KOPT-K1 (cell line): Measurements from ENCODE around the gene SHMT1.
"Not testable (repeated sequence)": the region's sequence is repeated elsewhere in the genome, so short reads cannot be mapped to it uniquely, and the experiment has no call there.

ENCODE experiments used
- H3K27ac ChIP-seq: fragments of 200-600 bp; sonication (generic); 2 replicates; pipeline ENCODE4 v1.5.1; 2016; ENCODE audit warnings: antibody characterized with exemption, mild to moderate bottlenecking, low read depth, low read length; ENCODE audit not compliant: poor library complexity, severe bottlenecking
- H3K36me3 ChIP-seq: fragments of 200-600 bp; sonication (generic); 2 replicates; pipeline ENCODE4 v1.5.1; 2017; ENCODE audit warnings: antibody characterized with exemption, mild to moderate bottlenecking, low read length, moderate library complexity; ENCODE audit not compliant: insufficient read depth
- H3K9me3 ChIP-seq: fragments of 200-600 bp; sonication (generic); 2 replicates; pipeline ENCODE4 v1.5.1; 2017; ENCODE audit warnings: antibody characterized with exemption, low read length, mild to moderate bottlenecking; ENCODE audit not compliant: insufficient read depth, poor library complexity, severe bottlenecking

Gene SHMT1

GRCh38 chr17:18381953-18382245 lies 18.5 kb upstream of the SHMT1 start:
- no peaks in the 10 kb centered on the region for H3K9me3 ChIP-seq

GRCh38 chr17:18381158-18381952 lies 18.0 kb upstream of the SHMT1 start:
- Histone ChIP-seq H3K9me3 (no peaks in the 10 kb centered on the region), H3K27ac (no peak overlapping the region), H3K36me3 (no peaks in the 10 kb centered on the region)

More at GRCh38 chr17:18381953-18382245, 18.5 kb upstream of the SHMT1 start:
- Histone ChIP-seq H3K36me3 (no peaks in the 10 kb centered on the region), H3K27ac (no peak overlapping the region)

GRCh38 chr17:18380471-18381157 lies 17.3 kb upstream of the SHMT1 start:
- no peaks in the 10 kb centered on the region for H3K9me3 ChIP-seq
- H3K27ac ChIP-seq = no peak overlapping the region
- no peaks in the 10 kb centered on the region for H3K36me3 ChIP-seq

GRCh38 chr17:18379246-18380146 lies 16.1 kb upstream of the SHMT1 start:
- peaks cover 6% of the 10 kb centered on the region for H3K9me3 ChIP-seq
- no peaks in the 10 kb centered on the region for H3K36me3 ChIP-seq
- H3K27ac ChIP-seq = no peak overlapping the region

DNA sequence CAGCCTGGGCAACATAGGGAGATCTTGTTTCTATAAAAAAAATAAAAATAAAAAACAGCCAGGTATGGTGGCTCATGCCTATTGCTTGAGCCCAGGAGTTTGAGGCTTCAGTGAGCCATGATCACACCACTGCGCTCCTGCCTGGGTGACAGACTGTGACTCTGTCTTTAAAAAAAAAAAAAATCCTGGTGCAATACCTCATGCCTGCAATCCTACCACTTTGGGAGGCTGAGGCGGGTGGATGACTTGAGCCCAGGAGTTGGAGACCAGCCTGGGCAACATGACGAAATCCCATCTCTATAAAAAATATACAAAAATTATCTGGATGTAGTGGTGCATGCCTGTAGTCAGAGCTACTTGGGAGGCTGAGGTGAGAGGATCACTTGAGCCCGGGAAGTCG lies 15.3 kb upstream of the SHMT1 start:
- H3K9me3 ChIP-seq, H3K27ac ChIP-seq, H3K36me3 ChIP-seq: not testable (repeated sequence)

- Histone ChIP-seq H3K9me3 (peaks cover 6% of the 10 kb centered on the region), H3K27ac (no peak overlapping the region), H3K36me3 (no peaks in the 10 kb centered on the region)
Measured at GRCh38 chr17:18378205-18378505, 14.8 kb upstream of the SHMT1 start.

- no peak within 1 kb of the TSS for H3K27ac ChIP-seq
- peaks cover 6% of the 10 kb centered on the region for H3K9me3 ChIP-seq
- H3K36me3 ChIP-seq = no peaks in the 10 kb centered on the region
Measured at GRCh38 chr17:18377437-18378204, 14.3 kb upstream of the SHMT1 start, which contains the start of gene EVPLL. TSS of gene EVPLL (plus strand) at chr17:18377778. CDS start at chr17:18380938, 3,160 bp downstream.

- H3K27ac ChIP-seq = no peak overlapping the region
- peaks cover 6% of the 10 kb centered on the region for H3K9me3 ChIP-seq
- H3K36me3 ChIP-seq = no peaks in the 10 kb centered on the region
Measured at GRCh38 chr17:18374216-18374615, 10.9 kb upstream of the SHMT1 start.

DNA sequence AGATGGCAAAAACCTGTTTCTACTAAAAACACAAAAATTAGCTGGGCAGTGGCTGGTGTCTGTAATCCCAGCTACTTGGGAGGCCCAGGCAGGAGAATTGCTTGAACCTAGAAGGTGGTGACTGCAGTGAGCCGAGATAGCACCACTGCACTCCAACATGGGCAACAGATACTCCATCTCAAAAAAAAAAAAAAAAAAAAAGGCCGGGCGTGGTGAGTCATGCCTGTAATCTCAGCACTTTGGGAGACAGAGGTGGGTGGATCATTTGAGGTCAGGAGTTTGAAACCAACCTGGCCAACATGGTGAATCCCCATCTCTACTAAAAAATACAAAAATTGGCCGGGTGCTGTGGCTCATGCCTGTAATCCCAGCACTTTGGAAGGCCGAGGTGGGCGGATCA lies 9.8 kb upstream of the SHMT1 start:
- not testable (repeated sequence) for H3K36me3 ChIP-seq, H3K9me3 ChIP-seq, H3K27ac ChIP-seq

DNA sequence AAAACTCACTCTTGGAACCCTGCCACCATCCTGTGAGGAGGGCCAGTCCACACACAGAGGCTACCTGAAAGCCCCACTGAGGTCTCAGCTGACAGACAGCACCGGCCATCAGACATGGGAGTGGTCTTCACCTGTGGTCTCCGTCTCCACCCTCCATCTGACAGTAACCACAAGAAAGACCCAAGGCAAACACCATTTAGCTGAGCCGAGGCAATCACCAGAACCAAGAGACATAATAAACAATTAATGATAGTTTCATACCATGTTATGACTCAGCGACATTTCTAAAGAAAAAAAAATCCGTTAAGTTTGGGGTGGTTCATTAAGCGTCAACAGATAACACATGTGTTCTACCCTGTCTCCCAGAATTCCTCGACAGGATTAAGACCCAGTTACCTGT lies 8.1 kb upstream of the SHMT1 start:
- Histone ChIP-seq H3K36me3 (no peaks in the 10 kb centered on the region), H3K9me3 (peaks cover 6% of the 10 kb centered on the region), H3K27ac (no peak overlapping the region)

- Histone ChIP-seq H3K36me3 (no peaks in the 10 kb centered on the region), H3K9me3 (peaks cover 6% of the 10 kb centered on the region), H3K27ac (no peak overlapping the region)
Measured at GRCh38 chr17:18370761-18371160, 7.4 kb upstream of the SHMT1 start.

DNA sequence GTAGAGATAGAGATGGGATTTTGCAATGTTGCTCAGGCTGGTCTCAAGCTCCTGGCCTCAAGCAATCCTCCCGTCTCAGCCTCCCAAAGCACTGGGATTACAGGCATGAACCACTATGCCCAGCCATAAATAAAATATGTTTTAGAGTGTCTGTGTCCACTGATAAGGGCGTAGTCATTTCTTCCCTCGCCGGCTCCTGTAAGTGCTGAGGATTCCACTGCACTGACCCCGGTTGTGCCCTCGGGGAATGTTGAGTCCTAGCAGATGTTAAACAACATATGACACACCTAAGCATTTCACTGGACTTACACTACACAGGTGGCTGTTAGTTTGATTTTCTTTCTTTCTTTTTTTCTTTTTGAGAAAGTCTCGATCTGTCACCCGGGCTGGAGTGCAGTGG lies 5.6 kb upstream of the SHMT1 start:
- Histone ChIP-seq H3K27ac (no peak overlapping the region), H3K36me3 (no peaks in the 10 kb centered on the region)

DNA sequence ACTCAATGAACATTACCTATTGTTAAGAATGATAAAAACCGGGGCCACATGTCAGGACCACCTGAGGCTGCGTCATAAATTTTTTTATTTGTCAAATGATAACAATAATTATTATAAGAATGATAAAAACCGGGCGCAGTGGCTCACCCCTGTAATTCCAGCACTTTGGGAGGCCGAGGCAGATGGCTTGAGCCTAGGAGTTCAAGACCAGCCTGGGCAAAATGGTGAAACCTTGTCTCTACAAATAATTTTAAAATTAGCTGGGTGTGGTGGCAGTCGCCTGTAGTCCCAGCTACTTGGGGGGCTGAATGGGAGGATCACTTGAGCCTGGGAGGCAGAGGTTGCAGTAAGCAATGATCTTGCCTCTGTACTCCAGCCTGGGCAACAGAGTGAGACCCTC lies 816 bp upstream of the SHMT1 start:
- H3K9me3 ChIP-seq = no peaks in the 10 kb centered on the region
- peaks cover 15% of the 10 kb centered on the region for H3K36me3 ChIP-seq

More for the DNA sequence above, 5.6 kb upstream of the SHMT1 start:
- no peaks in the 10 kb centered on the region for H3K9me3 ChIP-seq

DNA sequence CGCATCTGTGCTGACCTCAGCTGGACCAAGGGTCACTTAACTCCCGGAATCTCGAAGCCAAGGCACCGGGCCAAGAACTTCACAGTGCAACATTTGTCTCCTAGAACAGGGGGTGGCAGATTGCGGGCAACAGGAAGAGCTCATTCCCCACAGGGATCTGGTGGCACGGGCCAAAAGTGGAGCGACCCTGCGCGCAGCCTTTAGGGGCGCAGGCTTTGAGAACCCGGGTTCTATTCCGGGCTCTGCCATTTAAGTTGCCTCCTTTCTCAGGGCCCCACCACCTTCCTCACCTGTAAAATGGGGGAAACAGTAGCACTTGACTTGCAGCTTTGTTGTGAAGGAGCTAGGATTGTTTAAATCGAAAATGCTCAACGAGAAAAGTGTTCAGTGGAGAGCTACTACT lies 651 bp downstream of the SHMT1 start:
- no peaks in the 10 kb centered on the region for H3K9me3 ChIP-seq
- H3K36me3 ChIP-seq = peaks cover 27% of the 10 kb centered on the region
- H3K27ac ChIP-seq = peak overlapping the region; percentile 69

More for the DNA sequence above, 816 bp upstream of the SHMT1 start:
- no peak overlapping the region for H3K27ac ChIP-seq
